GM06990 (cell line): ENCODE results near the gene LRRC56.

Experiments used
- DNase-seq: peaks from one replicate; pipeline ENCODE4 v3.0.0-alpha.2; 2011; ENCODE audit not compliant: insufficient read length; ENCODE audit errors: extremely low read depth
- H3K27me3 ChIP-seq: replicated peaks from 2 replicates; pipeline ENCODE4 v1.6.0; 2011; ENCODE audit warnings: low read length; ENCODE audit not compliant: control insufficient read depth, insufficient read depth
- H3K36me3 ChIP-seq: 2 replicates; pipeline ENCODE4 v1.5.1; 2011; ENCODE audit warnings: low read length; ENCODE audit not compliant: control insufficient read depth, insufficient read depth
- H3K4me3 ChIP-seq: replicated peaks from 2 replicates; pipeline ENCODE4 v1.5.1; 2011; ENCODE audit warnings: low read depth, mild to moderate bottlenecking, control low read depth, low read length
- TF ChIP-seq, protein P1 (sequence below): IDR thresholded peaks from 2 replicates; pipeline ENCODE4 v1.5.1; 2011; ENCODE audit warnings: low read length, control low read depth, mild to moderate bottlenecking, inconsistent platforms; ENCODE audit not compliant: insufficient read depth, poor library complexity, severe bottlenecking

LRRC56 gene

DNA sequence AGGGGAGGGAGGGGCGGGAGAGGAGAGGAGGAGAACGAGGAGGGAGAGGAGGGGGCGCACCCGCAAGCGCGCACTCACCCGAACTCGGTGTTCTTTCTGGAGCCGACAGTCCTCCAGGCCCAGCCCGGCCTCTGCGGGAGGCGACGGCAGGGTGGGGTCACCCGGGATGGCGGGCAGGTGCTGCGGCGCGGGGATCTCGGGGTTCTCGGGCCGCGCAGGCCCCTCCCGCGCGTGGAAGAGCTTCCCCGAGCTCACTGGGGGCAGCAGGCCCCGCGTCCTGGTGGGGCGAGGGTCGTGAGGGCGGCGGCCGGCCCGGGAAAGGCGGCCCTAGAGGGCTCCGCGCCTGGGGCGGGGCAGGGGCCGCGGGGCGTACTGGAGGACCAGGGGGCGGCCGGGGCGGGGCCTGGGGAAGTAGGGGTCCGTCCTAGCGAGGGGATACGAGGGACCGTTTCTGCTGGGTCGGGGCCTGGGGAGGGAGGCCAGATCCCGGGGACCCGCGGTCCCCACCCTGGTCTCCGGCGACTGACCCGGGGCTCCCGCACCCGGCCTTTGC, 18.0 kb downstream of the LRRC56 start:
- TF ChIP-seq, protein P1, sequence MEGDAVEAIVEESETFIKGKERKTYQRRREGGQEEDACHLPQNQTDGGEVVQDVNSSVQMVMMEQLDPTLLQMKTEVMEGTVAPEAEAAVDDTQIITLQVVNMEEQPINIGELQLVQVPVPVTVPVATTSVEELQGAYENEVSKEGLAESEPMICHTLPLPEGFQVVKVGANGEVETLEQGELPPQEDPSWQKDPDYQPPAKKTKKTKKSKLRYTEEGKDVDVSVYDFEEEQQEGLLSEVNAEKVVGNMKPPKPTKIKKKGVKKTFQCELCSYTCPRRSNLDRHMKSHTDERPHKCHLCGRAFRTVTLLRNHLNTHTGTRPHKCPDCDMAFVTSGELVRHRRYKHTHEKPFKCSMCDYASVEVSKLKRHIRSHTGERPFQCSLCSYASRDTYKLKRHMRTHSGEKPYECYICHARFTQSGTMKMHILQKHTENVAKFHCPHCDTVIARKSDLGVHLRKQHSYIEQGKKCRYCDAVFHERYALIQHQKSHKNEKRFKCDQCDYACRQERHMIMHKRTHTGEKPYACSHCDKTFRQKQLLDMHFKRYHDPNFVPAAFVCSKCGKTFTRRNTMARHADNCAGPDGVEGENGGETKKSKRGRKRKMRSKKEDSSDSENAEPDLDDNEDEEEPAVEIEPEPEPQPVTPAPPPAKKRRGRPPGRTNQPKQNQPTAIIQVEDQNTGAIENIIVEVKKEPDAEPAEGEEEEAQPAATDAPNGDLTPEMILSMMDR, result no peak
- Histone ChIP-seq H3K4me3 (peak overlapping the region; percentile 39), H3K27me3 (peaks cover 2% of the 10 kb centered on the region), H3K36me3 (no peaks in the 10 kb centered on the region)
- no peak for DNase-seq

DNA sequence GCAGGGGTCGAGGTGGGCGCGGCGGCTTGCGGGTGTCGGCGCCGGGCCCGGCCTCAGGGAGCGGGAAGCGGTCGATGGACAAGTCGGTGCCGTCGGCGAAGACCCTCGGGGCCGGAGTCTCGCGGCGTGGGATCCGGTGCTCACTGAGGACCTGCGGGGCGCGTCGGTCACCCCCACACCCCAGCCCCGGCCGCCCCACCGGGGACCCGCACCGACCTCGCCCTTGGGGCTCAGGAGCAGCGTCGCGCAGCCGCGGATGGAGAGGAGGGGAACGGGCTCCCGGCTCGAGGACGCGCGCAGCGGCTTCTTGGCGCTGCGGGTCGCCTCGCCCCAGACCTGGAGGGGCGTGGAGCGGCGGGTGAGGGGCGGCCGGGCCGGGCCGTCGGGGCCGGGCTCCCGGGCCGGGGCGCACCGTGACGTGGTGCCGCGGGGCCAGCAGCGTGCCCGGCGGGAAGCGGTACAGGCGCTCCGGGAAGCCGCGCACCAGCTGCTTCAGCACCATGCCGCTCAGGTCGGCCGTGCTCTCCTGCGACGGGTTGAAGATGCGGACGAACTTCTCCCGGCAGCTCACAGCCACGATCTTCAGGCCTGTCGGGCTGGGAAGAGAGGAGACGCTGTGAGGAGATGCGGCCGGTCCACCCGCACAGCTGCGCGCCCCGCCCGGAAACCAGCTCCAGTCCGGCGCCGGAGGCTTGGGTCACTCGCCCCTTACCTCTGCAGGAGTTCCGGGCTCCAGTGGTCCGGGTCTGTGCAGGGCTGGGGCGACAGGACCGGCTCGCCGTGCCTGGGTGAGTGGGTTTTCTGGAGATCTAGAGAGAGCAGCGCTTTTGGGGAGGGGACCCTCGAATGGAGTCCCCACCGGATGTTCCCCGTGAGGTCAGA, 18.7 kb downstream of the LRRC56 start:
- Histone ChIP-seq H3K4me3 (no peak overlapping the region), H3K27me3 (peaks cover 2% of the 10 kb centered on the region), H3K36me3 (no peaks in the 10 kb centered on the region)
- TF ChIP-seq, protein P1, result no peak
- no peak for DNase-seq

DNA sequence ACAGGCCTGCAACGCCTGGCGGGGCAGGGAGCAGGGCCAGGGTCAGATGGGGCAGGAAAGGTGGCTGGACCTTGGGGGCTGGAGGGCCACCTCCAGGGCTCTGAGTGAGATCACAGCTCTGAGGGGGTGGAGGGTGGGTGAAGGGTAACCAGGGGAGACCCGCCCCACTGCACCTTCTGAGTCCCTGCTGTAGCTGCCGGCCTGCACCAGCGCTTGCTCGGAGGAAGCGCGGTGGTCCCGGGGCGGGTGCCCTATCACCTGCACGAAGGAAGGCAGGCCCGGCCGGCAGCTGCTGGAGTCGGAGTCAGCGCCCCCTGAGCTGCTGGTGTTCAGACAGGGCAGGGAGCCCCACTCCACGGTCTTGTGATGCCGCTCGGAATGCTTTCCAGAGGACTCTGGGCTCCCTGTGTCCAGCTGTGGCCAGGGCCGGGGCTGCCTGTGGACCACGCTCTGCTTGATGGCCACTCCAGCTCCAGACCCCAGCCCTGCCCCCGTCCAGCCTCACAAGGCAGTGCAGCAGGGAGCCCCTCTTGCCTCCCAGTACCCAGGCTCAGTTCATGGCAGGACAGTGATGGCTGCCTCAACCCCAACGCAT, 19.4 kb downstream of the LRRC56 start:
- no peak for DNase-seq
- Histone ChIP-seq H3K4me3 (no peak overlapping the region), H3K27me3 (peaks cover 2% of the 10 kb centered on the region), H3K36me3 (no peaks in the 10 kb centered on the region)
- TF ChIP-seq, protein P1, result no peak

DNA sequence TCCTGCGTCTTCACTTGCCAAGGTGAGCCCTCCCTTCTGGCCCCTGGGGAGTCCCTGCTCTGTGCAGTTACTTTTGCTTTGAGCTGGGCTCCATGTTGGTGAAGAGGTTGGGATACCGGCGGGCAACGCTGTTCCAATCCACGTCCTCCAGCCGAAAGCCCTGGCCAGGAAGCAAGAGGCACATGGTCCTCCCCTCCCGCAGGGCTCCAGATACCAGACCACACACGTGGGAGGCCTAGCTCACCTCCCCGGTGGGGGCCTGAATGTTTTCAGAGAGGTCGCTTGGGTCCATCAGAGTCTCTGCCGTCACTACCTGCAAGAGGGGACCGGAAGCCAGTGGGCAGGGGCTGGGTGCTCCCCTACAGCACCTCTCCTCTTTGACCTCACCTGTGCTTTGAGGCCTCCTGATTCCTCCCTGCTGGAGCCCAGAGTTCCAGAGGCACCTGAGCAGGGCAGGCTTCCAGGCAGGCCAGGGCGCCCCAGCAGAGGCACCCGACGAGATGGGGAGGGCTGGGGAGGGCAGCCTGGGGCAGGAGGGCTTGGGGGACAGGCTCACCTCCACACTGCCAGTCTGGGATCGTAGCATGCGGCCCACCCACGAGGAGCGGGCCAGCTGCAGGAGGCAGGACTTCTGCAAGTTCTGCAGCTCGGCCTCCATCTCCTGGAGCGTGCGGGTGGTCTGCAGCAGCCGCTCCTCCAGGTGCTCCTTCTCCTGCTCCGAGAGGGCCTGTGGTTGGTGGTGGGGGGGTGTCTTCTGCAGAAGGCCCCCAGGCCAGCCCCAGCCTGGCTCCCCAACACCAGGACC, 20.2 kb downstream of the LRRC56 start:
- H3K36me3 ChIP-seq, result no peaks in the 10 kb centered on the region
- no peak for DNase-seq
- no peak overlapping the region for H3K4me3 ChIP-seq
- peaks cover 2% of the 10 kb centered on the region for H3K27me3 ChIP-seq
- TF ChIP-seq, protein P1, result no peak

DNA sequence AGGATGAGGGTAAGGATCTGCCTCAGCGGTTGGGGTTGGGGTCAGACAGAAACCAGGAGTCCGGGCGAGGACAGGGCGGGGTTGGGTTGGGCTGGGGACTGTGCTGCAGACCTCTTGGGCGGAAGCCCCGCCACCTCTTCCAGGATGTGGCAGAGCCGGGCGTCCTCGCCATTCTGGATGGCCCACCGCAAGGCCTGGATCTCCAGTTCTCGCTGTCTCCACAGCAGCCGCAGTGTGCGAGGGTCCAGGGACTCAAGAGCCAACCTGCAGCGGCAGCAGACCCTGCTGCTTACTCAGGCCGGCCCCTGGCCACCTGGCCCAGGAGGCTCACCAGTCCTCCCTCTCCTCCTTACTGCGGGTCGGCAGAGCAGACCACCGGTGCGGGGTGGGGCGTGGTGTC, 21.2 kb downstream of the LRRC56 start:
- H3K4me3 ChIP-seq, result no peak overlapping the region
- DNase-seq, result no peak
- TF ChIP-seq, protein P1, result no peak
- no peaks in the 10 kb centered on the region; the same call in 1 of the 2 replicates for H3K36me3 ChIP-seq
- peaks cover 2% of the 10 kb centered on the region for H3K27me3 ChIP-seq
